NCI-H146 (cell line): Measurements from ENCODE around the gene RPL5.

Experiments used
- DNase-seq: peaks from one replicate; lab custom pipeline; 2025; lab: John Stamatoyannopoulos, UW

The RPL5 gene

DNA sequence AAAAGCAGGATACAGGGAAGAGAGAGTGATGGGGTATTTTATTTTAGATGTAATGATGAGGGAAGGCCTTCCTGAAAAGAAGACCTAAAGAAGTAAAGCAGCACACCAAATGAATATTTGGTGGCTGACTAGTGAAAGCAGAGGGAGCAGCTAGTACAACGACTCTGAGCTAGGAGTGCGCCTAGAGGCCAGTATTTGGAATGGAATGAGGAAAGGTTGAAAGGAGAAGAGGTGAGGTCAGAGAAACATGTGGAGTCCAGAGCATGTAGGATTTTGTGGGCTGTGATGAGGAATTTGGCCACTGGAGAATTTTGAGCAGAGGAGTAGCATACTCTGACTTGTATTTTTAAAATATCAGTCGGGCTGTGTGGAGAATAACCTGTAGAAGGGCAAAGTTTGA is 11.8 kb upstream of the RPL5 start:
- DNase-seq: no peak

DNA sequence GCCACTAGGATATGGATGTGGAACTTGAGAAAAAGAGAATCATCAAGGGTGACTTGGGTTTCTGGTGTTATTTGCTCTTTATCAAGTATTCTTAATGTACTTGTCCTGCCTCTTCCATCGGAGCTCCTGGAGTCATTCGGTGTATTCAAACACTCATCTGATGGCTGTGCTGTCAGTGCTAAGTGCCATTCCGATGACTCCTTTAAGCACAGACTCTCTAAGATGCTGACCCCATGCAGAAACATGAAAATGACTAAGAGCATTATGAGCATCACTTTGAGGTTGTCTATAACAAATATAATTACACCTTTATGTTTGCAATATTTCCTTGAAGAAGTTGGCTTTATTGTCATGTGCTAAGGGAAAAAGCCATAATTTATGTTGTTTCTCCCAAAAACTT is 11.3 kb upstream of the RPL5 start:
- DNase-seq: no peak

DNA sequence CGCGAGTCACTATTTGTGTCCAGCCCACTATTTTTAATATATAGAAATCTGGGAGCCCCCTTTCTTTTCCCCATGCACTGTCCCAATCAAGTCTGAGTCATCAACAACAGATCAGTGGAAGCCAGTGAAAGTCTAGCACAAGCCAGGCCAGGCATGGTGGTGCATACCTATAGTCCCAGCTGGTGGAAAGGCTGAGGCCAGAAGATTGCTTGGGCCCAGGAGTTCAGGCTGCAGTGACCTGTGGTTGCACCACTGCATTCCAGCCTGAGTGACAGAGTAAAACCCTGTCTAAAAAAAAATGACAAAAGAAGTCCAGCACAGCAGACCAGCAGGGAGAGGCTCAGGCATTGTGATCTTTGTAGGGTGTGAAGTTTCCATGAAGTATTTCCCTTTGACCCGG is 9.0 kb upstream of the RPL5 start:
- no peak for DNase-seq

DNA sequence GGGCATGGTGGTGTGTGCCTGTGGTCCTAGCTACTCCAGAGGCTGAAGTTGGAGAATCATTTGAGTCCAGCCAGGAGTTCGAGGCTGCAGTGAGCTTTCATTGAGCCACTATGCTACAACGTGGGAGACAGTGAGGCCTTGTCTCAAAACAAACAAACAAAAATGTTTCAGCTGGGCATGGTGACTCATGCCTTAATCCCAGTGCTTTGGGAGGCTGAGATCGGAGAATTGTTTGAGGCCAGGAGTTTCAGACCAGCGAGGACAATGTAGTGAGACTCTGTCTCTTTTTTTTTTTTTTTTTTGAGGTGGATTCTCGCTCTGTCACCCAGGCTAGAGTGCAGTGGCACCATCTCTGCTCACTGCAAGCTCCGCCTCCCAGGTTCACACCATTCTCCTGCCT is 5.0 kb upstream of the RPL5 start:
- no peak for DNase-seq

DNA sequence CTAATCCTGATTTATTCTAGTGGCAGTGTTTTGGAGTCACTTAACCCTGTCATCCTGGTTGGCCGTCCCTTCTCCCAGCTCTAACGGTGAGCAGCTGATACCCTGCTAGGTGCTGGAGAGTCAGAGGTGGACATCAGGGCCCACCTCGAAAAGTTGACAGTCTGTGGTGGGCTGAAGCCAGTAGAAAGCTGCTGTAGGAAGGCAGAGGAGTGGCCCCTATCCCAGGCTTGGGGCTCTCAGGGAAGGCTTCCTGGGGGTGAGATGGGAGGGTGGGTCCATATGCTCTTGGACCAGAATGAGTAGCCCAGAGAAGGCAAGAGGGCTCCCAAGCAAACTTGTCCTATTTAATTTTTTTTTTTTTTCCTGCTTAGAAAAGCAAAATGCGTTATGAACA is 475 bp upstream of the RPL5 start:
- no peak for DNase-seq

DNA sequence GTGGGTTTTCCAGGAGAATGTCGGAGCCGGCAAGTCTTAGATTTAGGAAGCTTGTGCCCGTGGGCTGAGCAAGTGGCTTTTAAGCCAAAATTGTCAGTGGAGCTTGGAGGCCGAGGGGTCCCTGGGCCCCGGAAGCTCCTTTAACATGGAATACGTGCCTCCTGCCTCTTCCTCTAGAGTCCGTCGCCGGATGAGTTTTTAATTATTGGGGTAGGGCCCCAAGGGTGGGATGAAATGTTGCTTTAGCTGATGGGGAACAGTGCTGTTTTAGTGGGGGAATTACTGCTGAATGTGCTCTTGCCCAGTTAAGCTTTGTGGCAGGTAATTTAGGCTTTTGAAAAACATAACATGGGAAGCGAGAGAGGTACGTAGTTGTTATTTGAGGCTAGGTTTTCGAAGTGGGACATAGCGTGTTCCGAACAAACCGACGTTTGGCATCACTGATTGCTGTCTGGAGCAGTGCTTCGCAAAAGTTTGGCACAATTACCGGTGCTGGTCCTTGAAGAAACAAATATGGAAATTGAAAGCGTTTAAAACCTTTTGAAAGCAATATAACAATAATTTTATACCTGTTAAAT is 786 bp downstream of the RPL5 start:
- DNase-seq: peak; percentile 54

DNA sequence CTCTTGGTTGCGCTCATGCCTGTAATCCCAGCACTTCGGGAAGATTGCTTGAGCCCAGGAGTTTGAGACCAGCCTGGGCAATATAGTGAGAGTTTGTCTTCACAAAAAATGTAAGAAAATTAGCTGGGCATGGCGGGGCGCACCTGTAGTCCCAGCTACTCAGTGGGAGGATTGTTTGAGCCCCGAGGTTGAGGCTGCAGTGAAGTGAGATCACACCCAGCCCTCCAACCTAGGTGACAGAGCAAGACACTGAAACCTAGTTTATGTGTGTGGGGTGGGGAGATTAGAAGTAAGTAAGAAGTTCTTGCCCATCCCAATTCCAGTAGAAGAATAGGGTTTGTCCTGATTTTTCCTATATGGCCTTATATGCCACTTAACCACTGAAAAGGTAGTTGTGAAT is 2.0 kb downstream of the RPL5 start:
- no peak for DNase-seq

DNA sequence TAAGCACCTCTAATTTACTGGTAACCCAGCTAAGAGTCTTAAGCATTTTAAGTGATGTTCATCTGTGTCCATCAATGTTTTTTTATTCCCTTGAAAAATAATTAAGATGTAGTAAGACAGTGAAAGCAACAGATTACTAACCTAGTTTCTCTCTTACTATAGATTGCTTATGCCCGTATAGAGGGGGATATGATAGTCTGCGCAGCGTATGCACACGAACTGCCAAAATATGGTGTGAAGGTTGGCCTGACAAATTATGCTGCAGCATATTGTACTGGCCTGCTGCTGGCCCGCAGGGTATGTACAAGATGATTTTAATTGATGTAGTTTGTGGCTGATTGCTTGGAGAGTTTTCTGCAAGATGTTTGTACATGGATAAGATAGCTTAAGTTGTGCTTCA is 2.8 kb downstream of the RPL5 start:
- DNase-seq: no peak

DNA sequence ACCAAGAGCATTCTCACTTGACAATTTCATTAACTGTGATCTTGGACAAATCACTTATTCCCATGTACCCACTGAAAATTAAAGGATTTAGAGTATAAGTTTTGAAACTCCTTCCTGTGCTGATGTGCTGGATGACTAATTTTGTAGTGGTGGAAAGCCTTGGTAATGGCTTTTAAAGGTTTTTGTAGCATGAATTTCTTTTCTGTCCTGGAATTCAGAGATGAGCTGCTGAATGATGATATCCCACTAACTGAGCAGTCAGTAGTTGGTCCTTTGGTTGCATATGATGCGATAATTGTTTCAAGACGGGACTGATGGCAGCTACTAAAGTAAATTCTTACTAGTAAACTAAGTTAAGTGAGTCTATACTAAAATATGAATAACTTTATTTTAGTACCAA is 5.2 kb downstream of the RPL5 start:
- DNase-seq: no peak

DNA sequence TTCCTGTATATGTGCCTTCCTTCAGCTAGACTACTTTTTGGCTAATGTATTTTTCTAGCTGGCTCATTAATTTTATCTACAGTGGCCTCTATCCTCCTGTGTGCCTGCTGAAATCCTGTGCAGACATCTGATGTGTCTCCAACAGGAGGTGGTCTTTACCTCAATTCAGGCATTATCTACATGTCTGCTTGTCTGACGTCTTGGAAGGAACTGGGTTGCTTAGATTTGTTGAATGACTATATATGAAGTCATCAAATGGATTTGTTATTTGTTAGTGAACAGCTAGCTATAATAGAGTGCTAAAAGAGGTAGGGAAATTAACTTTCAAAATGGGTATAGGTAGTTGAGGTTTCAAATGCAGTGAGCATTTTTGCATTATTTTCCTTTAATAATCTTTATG is 6.7 kb downstream of the RPL5 start:
- DNase-seq: no peak

DNA sequence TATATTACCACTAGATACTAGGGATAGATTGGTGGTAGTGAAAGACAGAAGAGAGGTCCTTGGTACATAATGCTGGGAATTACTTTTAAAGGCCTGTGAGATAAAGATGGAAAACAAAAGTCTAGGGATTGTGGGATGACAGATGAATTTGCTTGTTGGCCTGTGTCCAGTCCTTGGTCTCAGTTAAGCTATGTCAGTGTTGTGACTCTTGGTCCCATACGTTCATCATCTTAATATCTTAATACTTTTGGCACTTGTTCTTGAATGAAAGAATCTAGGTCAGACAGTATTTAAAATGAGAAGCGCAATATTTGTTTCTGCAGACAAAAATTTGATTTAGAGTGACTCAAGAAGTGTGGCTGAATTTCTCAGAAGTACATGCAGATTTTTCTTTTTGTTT is 7.6 kb downstream of the RPL5 start:
- DNase-seq: no peak

DNA sequence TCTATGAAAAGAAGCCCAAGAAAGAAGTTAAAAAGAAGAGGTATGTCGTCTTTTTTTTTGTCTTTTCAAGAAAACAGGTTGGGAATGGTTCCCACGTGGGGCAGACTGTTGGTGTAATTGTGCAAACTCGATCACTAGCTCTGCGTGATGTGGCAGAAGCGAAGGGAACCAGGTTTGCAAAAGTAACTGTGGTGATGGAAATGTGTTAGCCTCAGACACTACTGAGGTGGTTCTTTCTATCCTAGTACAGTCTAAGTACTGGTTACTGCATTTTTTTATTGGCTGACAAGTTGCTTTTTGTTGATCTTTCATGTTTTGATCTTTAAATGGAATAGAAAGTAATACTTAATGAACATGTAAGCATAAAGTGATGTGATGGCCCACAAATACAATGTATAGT is 8.8 kb downstream of the RPL5 start:
- no peak for DNase-seq

DNA sequence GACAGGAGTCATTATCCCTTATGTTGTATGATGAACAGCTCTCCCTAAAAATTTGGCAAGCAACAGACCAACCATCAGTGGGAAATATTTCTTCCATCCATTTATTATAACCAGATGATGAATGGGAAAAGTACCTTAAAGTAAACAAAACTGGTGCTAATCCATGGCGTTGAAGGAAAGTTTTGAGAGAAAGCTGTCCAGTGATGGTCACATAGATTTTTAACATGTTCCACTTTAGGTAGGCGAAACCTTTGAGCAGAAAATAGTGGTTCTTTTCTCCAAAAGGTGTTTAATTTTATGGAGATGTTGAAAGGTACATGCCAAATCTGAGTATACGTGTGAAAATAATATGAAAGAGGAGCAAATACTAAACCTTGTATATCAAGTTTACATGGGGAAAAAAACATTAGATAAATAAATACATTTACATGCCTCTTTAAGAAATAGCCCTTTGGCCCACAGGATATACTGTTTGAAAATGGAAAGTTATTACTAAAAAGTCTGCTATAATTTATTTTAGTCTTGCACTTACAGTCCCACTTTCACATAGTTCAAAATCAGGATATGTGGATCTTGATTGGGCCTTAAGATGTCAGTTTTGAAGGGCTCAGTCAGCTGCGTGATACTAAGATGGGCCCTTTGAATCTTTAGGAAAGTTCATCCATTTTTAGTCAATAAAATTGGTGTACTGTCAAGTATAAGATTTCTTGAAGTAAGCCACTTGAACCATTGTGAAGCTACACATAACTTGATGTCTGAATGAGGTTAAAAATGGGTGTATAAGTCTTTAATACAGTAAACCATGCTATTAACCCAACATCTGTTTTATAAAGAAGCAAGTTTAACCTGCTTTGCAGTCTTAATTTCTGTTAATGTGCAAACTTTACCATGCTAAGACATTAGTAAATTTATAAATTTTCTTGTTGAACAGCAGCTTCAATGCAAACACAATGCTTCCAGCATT is 10.5 kb downstream of the RPL5 start:
- DNase-seq: no peak

DNA sequence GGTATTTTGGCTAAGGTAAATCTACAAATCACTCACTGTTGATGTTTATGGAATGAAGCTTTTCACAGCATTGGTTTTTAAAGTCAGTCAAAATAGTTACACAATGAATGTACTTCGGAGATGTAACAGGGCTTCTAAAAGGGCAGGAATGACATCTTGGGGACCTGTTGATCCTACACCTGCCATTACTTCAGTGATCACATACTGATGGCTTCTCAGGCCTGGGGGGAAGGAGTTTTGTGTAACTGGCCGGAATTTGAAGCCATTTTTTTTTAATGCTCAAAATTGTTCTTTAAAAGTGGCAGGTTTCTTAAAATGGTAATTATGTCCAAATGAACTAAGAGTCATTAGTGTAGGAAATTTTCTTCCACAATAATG is 11.2 kb downstream of the RPL5 start:
- DNase-seq: no peak

DNA sequence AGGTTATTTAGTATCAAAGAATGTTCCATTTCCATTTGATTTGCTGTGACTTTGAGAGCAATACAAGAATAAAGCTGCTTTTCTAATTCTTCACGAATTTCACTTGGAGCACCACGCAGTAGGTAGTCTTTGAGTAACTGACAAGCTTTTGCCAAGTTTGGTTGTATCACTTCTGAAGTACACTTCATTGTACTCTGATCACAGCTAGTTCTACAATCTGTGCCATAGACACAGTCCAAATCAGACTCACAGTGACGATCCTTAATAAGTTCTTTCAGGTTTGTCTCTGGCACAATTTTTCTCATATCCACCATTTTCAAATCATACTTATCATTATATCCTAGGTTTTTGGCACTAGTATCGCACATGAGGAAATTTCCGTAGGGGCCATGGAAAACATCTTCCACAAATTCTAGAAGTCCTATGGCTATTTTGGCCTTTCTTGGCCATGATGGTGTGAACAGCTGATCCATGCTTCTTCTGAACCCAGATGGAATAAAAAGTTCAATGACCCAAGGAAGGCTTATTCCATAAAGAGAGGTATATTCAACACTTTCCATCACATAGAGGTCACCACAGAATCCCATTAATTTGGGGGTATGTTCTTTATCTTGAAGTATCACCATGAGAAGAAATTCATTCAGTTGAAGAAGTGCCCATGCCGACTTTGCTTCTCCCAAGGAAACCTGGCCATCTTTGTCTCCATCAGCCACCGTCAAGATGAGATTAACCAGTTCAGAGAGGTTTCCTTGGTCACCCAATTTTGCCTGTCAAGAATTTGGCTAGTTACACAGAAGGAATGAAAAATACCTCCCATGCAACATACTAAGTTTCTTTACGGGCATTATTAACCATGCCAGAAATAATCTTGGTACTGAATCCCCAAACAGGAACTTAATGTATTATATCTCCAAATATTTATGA is 11.9 kb downstream of the RPL5 start:
- DNase-seq: no peak

DNA sequence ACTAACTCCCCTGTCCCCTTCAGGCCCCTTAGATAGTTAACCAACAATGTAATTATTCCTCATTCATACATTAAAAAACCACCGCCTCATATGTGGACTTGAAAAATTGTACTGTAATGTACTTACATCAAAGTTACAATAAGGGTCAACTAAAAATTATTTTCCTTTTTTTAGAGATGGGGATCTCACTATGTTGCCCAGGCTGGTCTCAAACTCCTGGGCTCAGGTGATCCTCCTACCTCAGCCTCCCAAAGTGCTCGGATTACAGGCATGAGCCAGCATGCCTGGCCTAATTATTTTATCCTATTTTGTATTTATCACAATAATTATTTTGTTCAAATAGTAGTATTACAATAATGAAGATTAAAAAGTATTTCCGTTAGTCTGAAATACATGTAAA is 12.6 kb downstream of the RPL5 start:
- no peak for DNase-seq

DNA sequence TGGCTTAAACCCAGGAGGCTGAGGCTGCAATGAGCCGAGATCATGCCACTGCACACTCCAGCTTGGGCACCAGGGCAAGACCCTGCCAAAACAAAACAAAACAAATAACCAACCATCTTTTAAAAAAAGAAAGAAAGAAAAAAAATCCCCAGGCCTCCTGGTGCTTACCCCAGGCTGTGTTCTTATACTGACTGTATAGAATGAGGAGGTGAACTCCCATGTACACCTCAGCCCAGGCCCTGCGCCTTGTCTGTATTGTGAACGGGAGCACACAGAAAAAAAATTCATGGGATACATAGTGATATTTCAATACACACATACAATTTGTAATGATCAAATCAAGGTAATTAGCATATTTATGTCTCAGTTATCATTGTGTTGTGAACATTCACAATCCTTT is 14.1 kb downstream of the RPL5 start:
- DNase-seq: no peak

DNA sequence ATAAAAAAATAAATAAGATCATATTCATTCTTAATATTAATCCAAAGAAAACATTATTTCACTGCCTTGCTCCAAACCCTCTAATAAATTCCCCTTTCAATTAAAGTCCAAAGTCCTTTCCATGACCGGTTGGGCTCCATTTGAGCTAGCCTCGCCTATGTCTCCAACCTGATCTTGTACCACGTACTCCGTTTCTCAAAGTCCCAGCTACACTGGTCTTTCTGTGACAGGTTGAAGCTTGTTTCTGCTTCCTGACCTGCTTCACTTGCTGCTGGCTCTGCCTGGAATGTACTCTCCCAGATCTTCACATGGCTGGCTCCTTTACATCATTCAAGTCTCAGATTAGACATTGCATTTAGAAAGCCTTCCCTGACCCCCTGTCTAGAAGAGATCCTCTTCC is 16.4 kb downstream of the RPL5 start:
- no peak for DNase-seq

DNA sequence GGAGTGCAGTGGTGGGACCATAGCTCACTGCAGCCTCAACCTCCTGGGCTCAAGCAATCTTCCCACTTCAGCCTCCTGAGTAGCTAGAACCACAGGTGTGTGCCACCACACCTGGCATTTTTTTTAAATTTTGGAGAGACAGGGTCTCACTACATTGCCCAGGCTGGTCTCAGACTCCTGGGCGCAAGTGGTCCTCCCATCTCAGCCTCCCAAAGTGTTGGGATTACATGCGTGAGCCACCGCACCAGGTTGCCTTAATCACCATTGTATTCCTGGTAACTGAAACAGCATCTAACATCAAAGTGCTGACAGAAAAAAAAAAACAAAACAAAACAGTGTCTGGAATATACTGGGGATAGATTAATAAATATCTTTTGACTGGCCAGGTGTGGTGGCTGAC is 18.2 kb downstream of the RPL5 start:
- DNase-seq: no peak

DNA sequence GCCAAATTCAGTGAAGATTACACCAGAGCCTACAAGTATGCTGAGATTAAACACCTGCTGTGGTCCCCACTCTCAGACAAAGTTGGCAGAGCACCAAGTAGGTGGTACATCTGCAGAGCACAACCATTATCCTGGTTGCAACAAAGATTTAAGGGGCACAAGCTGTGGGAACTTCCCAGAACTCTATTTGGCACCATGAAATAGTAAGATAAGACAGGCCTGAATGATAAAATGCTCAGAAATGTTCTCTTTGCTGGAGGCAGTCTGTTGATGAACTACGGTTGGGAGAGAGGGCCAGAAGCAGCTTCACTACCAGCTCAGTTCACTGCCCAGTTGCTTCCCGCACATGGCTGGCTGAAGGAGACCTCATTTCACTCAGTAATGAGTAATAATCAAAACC is 19.9 kb downstream of the RPL5 start:
- no peak for DNase-seq

DNA sequence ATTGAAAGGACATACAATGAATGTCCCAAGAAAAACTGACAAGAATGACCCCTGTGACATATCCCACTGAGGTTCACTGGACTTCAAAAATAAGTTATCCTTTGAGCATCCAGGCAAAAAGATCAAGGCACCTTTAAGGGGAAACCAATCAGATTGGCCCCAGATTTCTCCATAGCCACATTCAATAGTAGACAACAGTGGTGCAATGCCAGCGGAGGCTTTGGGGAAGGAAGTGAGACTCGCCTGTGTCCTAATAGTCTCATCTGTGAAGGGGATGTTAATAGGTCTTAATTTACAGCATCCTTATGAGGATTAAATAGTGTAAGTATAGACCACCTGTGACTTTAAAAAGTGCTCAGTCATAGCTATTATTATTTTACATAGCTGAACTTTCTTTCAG is 21.5 kb downstream of the RPL5 start:
- no peak for DNase-seq

DNA sequence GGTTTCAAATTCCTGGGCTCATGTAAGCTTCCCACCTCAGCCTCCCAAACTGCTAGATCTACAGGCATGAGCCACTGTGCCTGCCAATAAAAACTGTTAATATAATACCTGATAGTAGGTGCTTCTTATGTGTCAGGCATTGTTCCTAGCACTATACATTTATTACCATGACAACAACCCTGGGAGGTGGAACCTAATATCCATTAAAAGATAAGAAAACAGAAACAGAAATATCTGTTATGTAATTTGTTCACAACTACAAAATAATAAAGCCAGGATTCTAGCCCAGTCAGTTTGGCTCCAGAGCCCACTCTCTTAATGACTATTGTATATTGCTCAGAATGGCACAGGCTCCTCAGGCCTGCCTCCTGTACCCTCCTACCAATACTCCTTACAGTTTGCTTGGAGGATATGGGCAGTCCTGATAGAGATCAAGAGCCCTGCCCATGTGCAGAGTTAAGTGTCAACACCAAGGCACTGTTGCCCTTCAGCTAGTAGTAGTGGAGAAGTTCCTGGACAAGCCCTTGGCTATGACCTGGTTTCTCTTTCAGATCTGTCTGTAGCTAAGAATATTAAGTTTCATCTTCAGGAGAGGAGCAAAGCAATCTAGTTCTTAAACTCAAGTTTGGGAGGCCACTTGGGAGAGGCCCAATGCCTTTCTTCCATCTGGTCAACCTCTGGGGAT is 22.4 kb downstream of the RPL5 start:
- DNase-seq: no peak
